Subcutaneous abdominal adipose tissue (tissue), 5 donors: ENCODE measurements around the gene CACNA1B.
"Not testable (repeated sequence)": the region's sequence is repeated elsewhere in the genome, so short reads cannot be mapped to it uniquely, and the experiment has no call there.

Experiments used
- H3K27ac ChIP-seq: one replicate; pipeline ENCODE4 v1.7.0; 2013; ENCODE audit warnings: low read depth, mild to moderate bottlenecking, inconsistent platforms, low read length, moderate library complexity
- H3K27me3 ChIP-seq, 5 donors: one replicate each; pipeline ENCODE4 v1.7.0; 2013; ENCODE audit warnings: low read length in 5 of 5, inconsistent platforms in 1 of 5; ENCODE audit not compliant: control insufficient read depth in 5 of 5, insufficient read depth in 4 of 5
- H3K36me3 ChIP-seq, 5 donors: one replicate each; pipeline ENCODE4 v1.7.0; 2013; ENCODE audit warnings: low read length in 5 of 5; ENCODE audit not compliant: control insufficient read depth in 5 of 5, insufficient read depth in 5 of 5
- H3K4me1 ChIP-seq, 5 donors: one replicate each; pipeline ENCODE4 v1.7.0; 2013; ENCODE audit warnings: low read length in 5 of 5, mild to moderate bottlenecking in 3 of 5, moderate library complexity in 1 of 5; ENCODE audit not compliant: control insufficient read depth in 5 of 5, insufficient read depth in 5 of 5
- H3K4me3 ChIP-seq, 5 donors: one replicate each; pipeline ENCODE4 v1.7.0; 2013; ENCODE audit warnings: low read length in 5 of 5, low read depth in 1 of 5
- H3K9ac ChIP-seq, 5 donors: one replicate each; pipeline ENCODE4 v1.7.0; 2013; ENCODE audit warnings: low read length in 5 of 5, mild to moderate bottlenecking in 4 of 5, moderate library complexity in 3 of 5
- H3K9me3 ChIP-seq, 5 donors: one replicate each; pipeline ENCODE4 v1.7.0; 2013; ENCODE audit warnings: low read length in 5 of 5; ENCODE audit not compliant: control insufficient read depth in 5 of 5
- donor health status: healthy.
- donor health status: healthy.
- donor health status: healthy.
- donor health status: healthy.
- donor health status: healthy.

CACNA1B gene

DNA sequence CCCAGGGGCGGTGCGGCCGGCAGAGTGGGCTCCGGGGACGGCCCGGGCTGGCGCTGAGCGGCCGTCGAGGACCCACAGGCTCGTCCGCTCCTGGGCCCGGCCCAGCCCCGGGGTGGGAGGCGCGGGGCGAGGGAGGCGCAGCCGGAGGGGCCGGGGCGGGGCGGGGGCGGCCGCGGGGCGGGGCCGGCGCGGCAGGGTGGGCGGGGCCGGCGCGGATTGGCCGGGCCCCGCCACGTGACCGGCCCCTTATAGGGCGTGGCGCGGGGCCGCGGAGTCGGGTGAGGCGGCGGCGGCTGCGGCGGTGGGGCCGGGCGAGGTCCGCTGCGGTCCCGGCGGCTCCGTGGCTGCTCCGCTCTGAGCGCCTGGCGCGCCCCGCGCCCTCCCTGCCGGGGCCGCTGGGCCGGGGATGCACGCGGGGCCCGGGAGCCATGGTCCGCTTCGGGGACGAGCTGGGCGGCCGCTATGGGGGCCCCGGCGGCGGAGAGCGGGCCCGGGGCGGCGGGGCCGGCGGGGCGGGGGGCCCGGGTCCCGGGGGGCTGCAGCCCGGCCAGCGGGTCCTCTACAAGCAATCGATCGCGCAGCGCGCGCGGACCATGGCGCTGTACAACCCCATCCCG lies at the start of gene CACNA1B:
CACNA1B (plus strand) TSS at position 277 of the 617 bp plus-strand sequence; CDS start at position 429, 152 bp downstream.
- Histone ChIP-seq H3K27me3 (peaks cover 23 to 50% (median 37%) of the 10 kb centered on the region in 5 donors), H3K4me3 (peak within 1 kb of the TSS in 4 of 5 donors; percentile 39 to 75 (median 58))
- H3K4me1 ChIP-seq, H3K27ac ChIP-seq, H3K36me3 ChIP-seq, H3K9me3 ChIP-seq, H3K9ac ChIP-seq: not testable (repeated sequence)

- Histone ChIP-seq H3K4me1 (no peaks in the 10 kb centered on the region), H3K27me3 (no peaks in the 10 kb centered on the region), H3K4me3 (no peak overlapping the region), H3K27ac (no peak overlapping the region), H3K9ac (no peak overlapping the region), H3K9me3 (peaks cover 0 to 4% (median 0%) of the 10 kb centered on the region in 5 donors), H3K36me3 (peaks cover 2 to 82% (median 65%) of the 10 kb centered on the region in 5 donors)
These were observed 49.6 kb upstream of the CACNA1B start for GRCh38 chr9:137827908-137828526.

DNA sequence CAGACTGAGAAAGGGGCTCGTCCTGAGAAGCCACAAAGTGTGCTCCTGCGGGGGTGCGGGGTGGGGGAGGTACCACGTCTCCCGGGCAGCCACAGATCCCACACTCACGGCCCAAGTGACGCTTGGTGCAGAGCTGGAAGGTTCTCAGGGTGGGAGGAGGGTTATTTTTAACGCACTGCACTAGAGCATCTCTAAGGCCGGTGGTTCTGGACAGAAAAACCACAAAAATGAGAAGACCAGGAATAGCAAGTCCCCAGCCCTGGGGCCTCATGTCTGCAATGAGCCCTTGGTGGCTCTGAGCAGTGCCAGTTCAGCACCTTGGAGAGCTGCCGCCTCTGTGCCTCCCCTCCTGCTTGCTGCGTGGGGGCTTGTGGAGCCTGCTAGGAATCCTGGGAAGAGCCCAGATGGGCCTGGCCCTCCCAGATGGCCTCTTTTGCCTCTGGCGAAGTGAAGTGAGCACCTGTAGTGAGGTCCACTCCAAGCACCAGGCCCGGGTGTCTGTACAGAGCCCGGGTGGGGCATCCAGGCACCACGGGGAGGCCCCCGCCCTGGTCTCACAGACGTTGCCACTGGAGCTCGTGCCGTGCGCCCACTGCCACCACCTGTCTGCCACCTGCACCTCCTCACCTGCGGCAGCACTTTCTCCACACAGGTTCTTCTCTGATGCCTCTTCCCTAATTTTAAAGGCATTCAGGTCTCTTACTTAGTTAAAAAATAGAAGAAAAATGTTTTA lies 48.9 kb upstream of the CACNA1B start:
- Histone ChIP-seq H3K27ac (no peak overlapping the region), H3K36me3 (peaks cover 2 to 89% (median 72%) of the 10 kb centered on the region in 5 donors)

DNA sequence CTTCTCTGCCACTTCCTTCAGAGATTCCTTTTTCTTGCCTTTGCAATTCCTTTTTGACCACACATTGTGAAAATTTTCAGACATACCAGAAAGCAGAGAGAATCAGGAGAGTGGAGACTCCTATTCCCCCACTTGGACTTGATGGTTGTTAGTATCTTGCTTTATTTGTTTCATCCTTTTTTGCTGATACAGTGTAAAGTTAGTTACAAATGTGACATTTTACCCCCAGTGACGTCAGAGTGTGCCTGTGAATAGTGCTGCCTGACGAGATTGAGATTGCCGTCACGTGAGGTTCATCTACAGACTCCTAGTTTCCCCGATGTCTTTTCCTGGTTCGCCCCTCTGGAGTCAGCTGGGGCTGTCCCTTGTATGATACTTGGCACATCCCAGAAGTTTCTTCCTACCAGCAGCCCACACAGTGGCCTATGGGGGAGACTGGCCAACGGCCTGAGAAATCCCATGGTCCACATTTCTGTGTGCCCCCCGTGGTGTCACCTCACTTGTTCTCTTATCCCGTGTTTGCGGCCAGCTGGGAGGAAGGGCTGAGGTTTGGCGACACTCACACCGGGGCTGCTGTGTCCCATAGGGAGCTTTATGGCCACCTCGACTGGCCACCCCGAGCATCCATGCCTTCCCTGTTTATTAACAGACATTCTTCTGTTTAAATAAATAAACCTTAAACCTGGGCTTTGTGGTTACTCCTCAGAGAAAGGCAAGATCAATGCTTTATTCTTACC lies 48.2 kb upstream of the CACNA1B start:
- H3K4me1 ChIP-seq = no peaks in the 10 kb centered on the region
- no peak overlapping the region for H3K4me3 ChIP-seq
- peaks cover 0 to 4% (median 0%) of the 10 kb centered on the region in 5 donors for H3K9me3 ChIP-seq
- no peak overlapping the region for H3K9ac ChIP-seq
- no peaks in the 10 kb centered on the region for H3K27me3 ChIP-seq
- peaks cover 0 to 89% (median 74%) of the 10 kb centered on the region in 5 donors for H3K36me3 ChIP-seq
- no peak overlapping the region for H3K27ac ChIP-seq

More for the DNA sequence above, 48.9 kb upstream of the CACNA1B start:
- peaks cover 0 to 4% (median 0%) of the 10 kb centered on the region in 5 donors for H3K9me3 ChIP-seq
- H3K27me3 ChIP-seq = no peaks in the 10 kb centered on the region
- H3K9ac ChIP-seq = no peak overlapping the region
- no peak overlapping the region for H3K4me3 ChIP-seq
- H3K4me1 ChIP-seq = no peaks in the 10 kb centered on the region

GRCh38 chr9:137832191-137832700 lies 45.3 kb upstream of the CACNA1B start:
- Histone ChIP-seq H3K9me3 (no peaks in the 10 kb centered on the region), H3K27ac (no peak overlapping the region), H3K4me1 (no peaks in the 10 kb centered on the region), H3K27me3 (no peaks in the 10 kb centered on the region), H3K4me3 (no peak overlapping the region), H3K9ac (no peak overlapping the region), H3K36me3 (peaks cover 0 to 90% (median 75%) of the 10 kb centered on the region in 5 donors)

GRCh38 chr9:137832830-137833590 lies 44.6 kb upstream of the CACNA1B start:
- H3K9me3 ChIP-seq = no peaks in the 10 kb centered on the region
- H3K9ac ChIP-seq = no peak overlapping the region
- no peaks in the 10 kb centered on the region for H3K4me1 ChIP-seq
- no peak overlapping the region for H3K4me3 ChIP-seq
- H3K36me3 ChIP-seq = peaks cover 0 to 85% (median 68%) of the 10 kb centered on the region in 5 donors
- no peaks in the 10 kb centered on the region for H3K27me3 ChIP-seq
- no peak overlapping the region for H3K27ac ChIP-seq

GRCh38 chr9:137833721-137834613 lies 43.6 kb upstream of the CACNA1B start:
- no peak overlapping the region for H3K9ac ChIP-seq
- no peak overlapping the region for H3K4me3 ChIP-seq
- H3K9me3 ChIP-seq = no peaks in the 10 kb centered on the region
- H3K4me1 ChIP-seq = no peaks in the 10 kb centered on the region
- H3K36me3 ChIP-seq = peaks cover 0 to 78% (median 68%) of the 10 kb centered on the region in 5 donors
- H3K27me3 ChIP-seq = no peaks in the 10 kb centered on the region
- H3K27ac ChIP-seq = no peak overlapping the region

GRCh38 chr9:137834846-137835546 lies 42.6 kb upstream of the CACNA1B start:
- H3K4me1 ChIP-seq = no peaks in the 10 kb centered on the region
- H3K36me3 ChIP-seq = peaks cover 0 to 68% (median 60%) of the 10 kb centered on the region in 5 donors
- no peak overlapping the region for H3K27ac ChIP-seq
- H3K9ac ChIP-seq = no peak overlapping the region
- H3K4me3 ChIP-seq = no peak overlapping the region
- peaks cover 0 to 2% (median 0%) of the 10 kb centered on the region in 5 donors for H3K9me3 ChIP-seq
- no peaks in the 10 kb centered on the region for H3K27me3 ChIP-seq
